ENCODE data around the gene ACADVL.

ACADVL gene

DNA sequence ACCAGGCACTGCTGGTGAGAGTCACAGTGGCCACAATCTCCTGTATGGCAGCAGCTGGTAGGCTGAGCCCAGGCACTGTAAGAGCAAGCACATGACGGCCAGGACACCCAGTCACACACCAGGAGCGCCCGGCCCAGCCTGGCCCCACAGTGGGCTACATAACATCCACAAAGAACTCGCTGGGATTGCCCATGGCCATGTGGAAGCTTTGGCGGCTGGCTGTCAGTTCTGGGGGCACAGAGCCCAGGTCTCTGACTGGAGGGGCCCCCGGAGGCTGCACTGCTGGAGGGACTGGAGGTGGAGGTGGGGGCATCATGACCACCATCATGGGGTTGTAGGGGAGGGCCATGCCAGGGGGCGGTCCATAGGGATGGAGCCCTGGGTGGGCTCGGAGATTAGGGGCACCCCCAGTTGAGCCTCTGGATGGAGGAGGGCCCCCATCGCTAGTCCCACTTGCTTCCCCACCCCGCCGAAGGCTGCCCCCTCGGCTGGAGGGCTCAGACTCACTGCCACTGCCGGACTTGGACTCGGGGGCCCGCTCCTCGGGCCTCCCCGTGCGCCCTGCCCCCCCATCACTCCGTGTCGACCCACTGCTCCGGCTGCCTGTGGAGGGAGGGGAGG lies 6.1 kb downstream of the ACADVL start:
- no peaks in the 10 kb centered on the region for H3K27me3 ChIP-seq (ENCODE audit: control insufficient read depth, low read length)
- no peaks in the 10 kb centered on the region for H3K9me3 ChIP-seq (ENCODE audit: control insufficient read depth, insufficient read depth, low read length)
- H3F3A ChIP-seq (ENCODE audit: control insufficient read depth, insufficient read depth): peaks cover 8% of the 10 kb centered on the region
- peaks cover 5% of the 10 kb centered on the region; the same call in 1 of the 2 replicates for H4K20me1 ChIP-seq (ENCODE audit: control insufficient read depth, insufficient read depth, low read depth, low read length)
- no peak overlapping the region for H3K27ac ChIP-seq (ENCODE audit: low read depth, low read length)
- H3K4me2 ChIP-seq (ENCODE audit: low read length): no peak overlapping the region
- peaks cover 96% of the 10 kb centered on the region for H3K36me3 ChIP-seq (ENCODE audit: control insufficient read depth, low read length)
- peaks cover 8% of the 10 kb centered on the region for H3K4me1 ChIP-seq (ENCODE audit: control insufficient read depth, low read length)
- peaks cover 11% of the 10 kb centered on the region for H3K79me2 ChIP-seq (ENCODE audit: control insufficient read depth, low read length)
- H3K4me3 ChIP-seq (ENCODE audit: low read length): no peak overlapping the region
- H3K9me2 ChIP-seq (replicated peaks; ENCODE audit: control insufficient read depth, low read length): no peaks in the 10 kb centered on the region
- TF ChIP-seq EZH2phosphoT487 (IDR thresholded peaks at IDR 0.05; ENCODE audit: borderline replicate concordance, low read length): no peak

DNA sequence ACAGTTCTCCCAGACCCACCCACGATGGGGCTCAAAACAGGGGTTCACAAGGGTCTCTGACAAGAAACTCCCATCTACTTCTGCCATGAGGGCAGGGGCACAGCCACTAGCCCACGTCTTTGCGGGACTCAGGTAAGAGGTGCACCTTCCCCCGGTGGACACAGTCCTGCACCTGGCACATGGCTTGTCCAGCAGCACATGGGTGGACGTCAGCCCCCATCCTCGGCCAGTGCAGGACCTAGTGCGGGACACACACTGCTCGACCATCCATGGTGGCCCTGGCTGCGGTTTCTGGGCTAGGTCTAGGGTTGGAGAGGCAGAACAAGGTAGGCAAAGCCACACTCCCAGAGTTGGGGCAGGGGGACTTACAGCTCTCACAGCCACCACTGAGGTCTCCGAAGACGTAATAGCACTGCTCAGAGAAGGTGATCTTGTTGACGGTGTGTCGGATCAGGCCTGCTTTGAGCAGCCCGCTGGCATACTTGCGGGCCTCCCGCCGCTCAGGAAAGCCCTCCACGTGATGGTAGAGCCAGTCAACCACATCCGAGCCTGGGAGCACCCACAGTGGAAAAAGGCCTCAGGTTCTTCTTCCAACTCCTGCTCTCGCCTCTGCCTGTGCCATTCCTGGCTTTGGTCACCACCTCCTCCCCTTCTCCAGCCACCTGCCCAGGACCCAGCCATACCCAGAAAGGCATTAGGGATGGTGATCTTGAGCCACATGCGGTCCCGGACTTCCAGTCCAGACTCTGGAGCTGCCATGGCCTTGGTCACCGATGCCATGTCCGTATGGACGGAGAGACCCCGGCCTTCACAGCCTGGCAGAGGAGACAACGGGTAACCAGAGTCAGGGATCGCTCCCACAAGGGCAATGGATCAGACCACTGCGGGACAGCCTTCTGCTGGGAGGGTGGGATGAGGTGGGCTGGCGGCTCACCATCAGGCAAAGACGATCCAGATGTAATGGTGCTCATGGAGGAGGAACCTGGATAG lies 7.3 kb downstream of the ACADVL start:
- Histone ChIP-seq H3K9me3 (ENCODE audit: control insufficient read depth, insufficient read depth, low read length) (no peaks in the 10 kb centered on the region), H3F3A (ENCODE audit: control insufficient read depth, insufficient read depth) (peaks cover 7% of the 10 kb centered on the region), H4K20me1 (ENCODE audit: control insufficient read depth, insufficient read depth, low read depth, low read length) (peaks cover 3% of the 10 kb centered on the region), H3K36me3 (ENCODE audit: control insufficient read depth, low read length) (peaks cover 94% of the 10 kb centered on the region), H3K4me3 (ENCODE audit: low read length) (no peak overlapping the region), H3K9me2 (replicated peaks; ENCODE audit: control insufficient read depth, low read length) (no peaks in the 10 kb centered on the region), H3K27ac (ENCODE audit: low read depth, low read length) (no peak overlapping the region), H3K79me2 (ENCODE audit: control insufficient read depth, low read length) (peaks cover 23% of the 10 kb centered on the region), H3K4me1 (ENCODE audit: control insufficient read depth, low read length) (peaks cover 4% of the 10 kb centered on the region), H3K4me2 (ENCODE audit: low read length) (no peak overlapping the region), H3K27me3 (ENCODE audit: control insufficient read depth, low read length) (no peaks in the 10 kb centered on the region)
- TF ChIP-seq, protein P1, sequence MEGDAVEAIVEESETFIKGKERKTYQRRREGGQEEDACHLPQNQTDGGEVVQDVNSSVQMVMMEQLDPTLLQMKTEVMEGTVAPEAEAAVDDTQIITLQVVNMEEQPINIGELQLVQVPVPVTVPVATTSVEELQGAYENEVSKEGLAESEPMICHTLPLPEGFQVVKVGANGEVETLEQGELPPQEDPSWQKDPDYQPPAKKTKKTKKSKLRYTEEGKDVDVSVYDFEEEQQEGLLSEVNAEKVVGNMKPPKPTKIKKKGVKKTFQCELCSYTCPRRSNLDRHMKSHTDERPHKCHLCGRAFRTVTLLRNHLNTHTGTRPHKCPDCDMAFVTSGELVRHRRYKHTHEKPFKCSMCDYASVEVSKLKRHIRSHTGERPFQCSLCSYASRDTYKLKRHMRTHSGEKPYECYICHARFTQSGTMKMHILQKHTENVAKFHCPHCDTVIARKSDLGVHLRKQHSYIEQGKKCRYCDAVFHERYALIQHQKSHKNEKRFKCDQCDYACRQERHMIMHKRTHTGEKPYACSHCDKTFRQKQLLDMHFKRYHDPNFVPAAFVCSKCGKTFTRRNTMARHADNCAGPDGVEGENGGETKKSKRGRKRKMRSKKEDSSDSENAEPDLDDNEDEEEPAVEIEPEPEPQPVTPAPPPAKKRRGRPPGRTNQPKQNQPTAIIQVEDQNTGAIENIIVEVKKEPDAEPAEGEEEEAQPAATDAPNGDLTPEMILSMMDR (IDR thresholded peaks at IDR 0.05; ENCODE audit: low read depth, low read length, poor library complexity, severe bottlenecking): no peak
- TF ChIP-seq EZH2phosphoT487 (IDR thresholded peaks at IDR 0.05; ENCODE audit: borderline replicate concordance, low read length): no peak

DNA sequence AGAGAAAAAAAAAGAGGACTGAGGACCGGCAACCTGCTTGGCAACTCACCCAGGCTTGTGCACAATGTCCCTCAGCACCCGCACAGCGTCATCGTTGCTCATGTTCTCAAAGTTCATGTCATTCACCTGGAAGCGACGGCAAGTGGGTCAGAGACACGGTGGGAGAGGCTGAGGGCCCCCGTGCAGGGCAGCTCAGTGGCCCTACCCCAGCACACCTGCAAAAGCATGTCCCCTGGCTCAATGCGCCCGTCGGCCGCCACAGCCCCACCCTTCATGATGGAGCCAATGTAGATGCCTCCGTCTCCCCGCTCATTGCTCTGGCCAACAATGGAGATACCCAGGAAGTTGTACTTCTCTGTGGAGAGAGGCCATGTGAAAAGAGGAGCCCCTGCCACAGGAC lies 9.2 kb downstream of the ACADVL start:
- H4K20me1 ChIP-seq (ENCODE audit: control insufficient read depth, insufficient read depth, low read depth, low read length): peaks cover 9% of the 10 kb centered on the region
- TF ChIP-seq, protein P1 (IDR thresholded peaks at IDR 0.05; ENCODE audit: low read depth, low read length, poor library complexity, severe bottlenecking): no peak
- TF ChIP-seq EZH2phosphoT487 (IDR thresholded peaks at IDR 0.05; ENCODE audit: borderline replicate concordance, low read length): no peak
- H3K27me3 ChIP-seq (ENCODE audit: control insufficient read depth, low read length): no peaks in the 10 kb centered on the region
- H3K36me3 ChIP-seq (ENCODE audit: control insufficient read depth, low read length): peaks cover 91% of the 10 kb centered on the region
- H3K9me2 ChIP-seq (replicated peaks; ENCODE audit: control insufficient read depth, low read length): no peaks in the 10 kb centered on the region
- peaks cover 12% of the 10 kb centered on the region for H3K4me1 ChIP-seq (ENCODE audit: control insufficient read depth, low read length)
- no peaks in the 10 kb centered on the region for H3K9me3 ChIP-seq (ENCODE audit: control insufficient read depth, insufficient read depth, low read length)
- no peak overlapping the region for H3K27ac ChIP-seq (ENCODE audit: low read depth, low read length)
- 0 out of 2 replicates have a peak, but pooled peaks cover 3% of the 10 kb centered on the region for H3F3A ChIP-seq (ENCODE audit: control insufficient read depth, insufficient read depth)
- H3K79me2 ChIP-seq (ENCODE audit: control insufficient read depth, low read length): peaks cover 42% of the 10 kb centered on the region
- H3K4me3 ChIP-seq (ENCODE audit: low read length): no peak overlapping the region
- H3K4me2 ChIP-seq (ENCODE audit: low read length): no peak overlapping the region

Data from DOHH2 (cell line).